SJSA1 (cell line): ENCODE data around the gene VOPP1. TPM values are rescaled to one million over a fixed set of nuclear protein-coding genes. Genes with fewer than 3 reads are reported as not detected.
"Not testable (repeated sequence)": the region's sequence is repeated elsewhere in the genome, so short reads cannot be mapped to it uniquely, and the experiment has no call there.

Experiments
- DNase-seq, 2 experiments: peaks; one replicate each; pipeline ENCODE4 v3.0.0-alpha.2; 2015 to 2020; ENCODE audit warnings: low spot score in 2 of 2, low read depth in 1 of 2
- H3K27ac ChIP-seq: fragments of 250-450 bp; sonication (Bioruptor Pico); 2 replicates; pipeline ENCODE4 v1.5.1; 2020; ENCODE audit warnings: mild to moderate bottlenecking, moderate library complexity
- H3K27me3 ChIP-seq: fragments of 250-450 bp; sonication (Bioruptor Pico); replicated peaks from 2 replicates; pipeline ENCODE4 v1.5.1; 2020; ENCODE audit warnings: mild to moderate bottlenecking, moderate library complexity
- H3K36me3 ChIP-seq: fragments of 250-450 bp; sonication (Bioruptor Pico); 2 replicates; pipeline ENCODE4 v1.5.1; 2020; ENCODE audit warnings: mild to moderate bottlenecking
- H3K4me1 ChIP-seq: fragments of 250-450 bp; sonication (Bioruptor Pico); replicated peaks from 2 replicates; pipeline ENCODE4 v1.6.1; 2021; ENCODE audit warnings: mild to moderate bottlenecking
- H3K4me3 ChIP-seq: fragments of 250-450 bp; sonication (Bioruptor Pico); 2 replicates; pipeline ENCODE4 v1.5.1; 2020; ENCODE audit warnings: mild to moderate bottlenecking
- H3K9me3 ChIP-seq: fragments of 250-450 bp; sonication (Bioruptor Pico); replicated peaks from 2 replicates; pipeline ENCODE4 v1.5.1; 2020; ENCODE audit warnings: mild to moderate bottlenecking
- total RNA-seq: library from RNA; depleted of rRNA; stranded (reverse); fragments of >200 nt; shearing (Covaris generic); gene quantifications from 2 replicates; pipeline ENCODE4 v1.2.3, GENCODE V29; 2014

VOPP1 gene
- total RNA-seq, 1 experiment from 2014 or later, result 107 TPM

DNA sequence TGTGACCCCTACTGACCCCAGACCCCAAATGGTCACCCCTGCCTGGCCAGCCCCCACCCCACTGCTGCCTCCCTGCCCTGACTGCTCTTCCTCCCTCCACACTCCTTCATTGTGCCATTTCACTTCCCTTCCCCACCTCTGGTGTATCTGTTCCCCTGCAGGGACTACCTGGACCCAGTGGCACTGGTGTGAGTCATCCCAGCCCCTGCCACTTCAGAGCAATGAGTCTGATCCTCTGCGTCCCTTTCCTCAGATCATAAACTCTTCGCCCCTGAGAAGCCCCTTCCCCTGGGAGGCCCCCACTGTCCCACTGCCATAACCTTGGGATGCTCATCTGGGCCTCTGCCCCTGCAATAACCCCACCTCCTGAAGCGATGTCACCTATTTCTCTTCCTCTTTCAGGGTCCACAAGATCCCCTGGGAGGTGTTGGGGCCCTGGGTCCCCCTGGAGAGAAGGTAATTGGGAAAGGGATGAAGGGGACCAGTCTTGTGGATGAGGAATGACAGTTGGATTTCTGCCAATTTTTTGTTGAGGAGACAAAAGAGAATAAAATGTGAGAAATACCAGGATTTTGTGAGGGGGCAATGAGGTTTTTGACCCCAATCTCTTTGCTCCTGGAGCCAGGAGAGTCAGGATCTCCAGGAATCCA lies 19.1 kb upstream of the VOPP1 start:
- H3K4me1 ChIP-seq, result no peaks in the 10 kb centered on the region
- H3K27me3 ChIP-seq, result no peaks in the 10 kb centered on the region; the same call in 1 of the 2 replicates
- no peak for DNase-seq
- H3K4me3 ChIP-seq, result no peak overlapping the region
- H3K36me3 ChIP-seq, result no peaks in the 10 kb centered on the region
- no peak overlapping the region for H3K27ac ChIP-seq
- no peaks in the 10 kb centered on the region for H3K9me3 ChIP-seq

DNA sequence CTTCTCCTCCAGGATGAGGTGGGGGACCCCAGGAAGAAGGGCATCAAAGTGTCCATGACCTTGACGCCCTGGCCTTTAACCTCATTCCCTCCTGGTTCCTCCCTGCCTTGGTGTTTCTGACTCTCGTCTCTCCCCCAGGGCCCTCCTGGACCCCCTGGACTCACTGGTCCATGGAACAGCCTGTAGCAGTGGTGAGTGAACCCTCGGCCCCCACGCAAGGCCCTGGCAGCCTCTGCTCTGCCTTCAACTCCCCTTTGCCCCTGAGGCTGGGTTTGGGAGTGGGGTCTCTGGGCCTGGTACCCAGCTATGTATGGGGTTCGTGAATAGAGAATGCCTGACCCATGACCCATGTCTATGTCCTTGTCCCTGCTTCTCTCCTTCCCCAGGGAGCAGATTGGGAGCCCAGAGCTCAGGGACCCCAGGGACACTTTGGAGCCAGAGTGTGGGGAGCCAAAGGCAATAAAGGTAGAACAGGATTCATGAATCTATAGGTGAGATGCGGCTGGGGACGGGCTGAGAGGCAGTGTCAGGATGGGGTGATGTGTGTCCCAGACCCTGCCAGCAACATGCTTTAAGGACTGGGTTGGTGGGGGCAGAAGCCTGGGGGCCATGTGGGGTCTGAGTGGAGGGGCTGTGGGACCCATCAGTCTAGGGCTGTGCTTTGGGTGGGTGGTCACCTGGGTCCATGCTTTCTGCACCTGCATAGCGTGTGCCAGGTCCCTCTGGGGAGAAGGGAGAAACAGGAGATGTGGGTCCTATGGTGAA lies 18.4 kb upstream of the VOPP1 start:
- DNase-seq, result no peak
- no peaks in the 10 kb centered on the region for H3K4me1 ChIP-seq
- H3K27me3 ChIP-seq, result no peaks in the 10 kb centered on the region; the same call in 1 of the 2 replicates
- no peaks in the 10 kb centered on the region for H3K36me3 ChIP-seq
- H3K27ac ChIP-seq, result no peak overlapping the region
- no peak overlapping the region for H3K4me3 ChIP-seq
- H3K9me3 ChIP-seq, result no peaks in the 10 kb centered on the region

DNA sequence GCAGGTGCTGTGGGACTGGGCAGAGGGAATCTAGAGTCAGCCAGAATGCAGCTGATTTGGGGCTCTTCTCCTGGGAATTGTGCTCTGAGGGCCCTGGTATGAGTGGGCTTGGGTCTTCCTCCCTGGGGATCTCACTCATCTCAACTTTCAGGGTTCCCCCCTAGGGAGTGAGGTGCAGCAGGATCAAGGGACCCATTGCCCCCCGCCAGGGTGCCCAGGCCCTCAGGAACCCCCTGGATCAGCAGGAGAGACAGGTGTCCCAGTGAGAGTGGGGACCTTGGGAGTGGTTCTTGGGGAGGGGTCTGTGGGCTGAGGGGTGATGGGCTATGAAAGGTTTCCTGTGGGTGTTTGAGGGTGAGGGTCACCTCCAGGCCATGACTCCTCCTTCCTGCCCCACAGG lies 17.6 kb upstream of the VOPP1 start:
- Histone ChIP-seq H3K27ac (no peak overlapping the region), H3K4me1 (no peaks in the 10 kb centered on the region), H3K4me3 (no peak overlapping the region), H3K36me3 (no peaks in the 10 kb centered on the region), H3K27me3 (no peaks in the 10 kb centered on the region), H3K9me3 (no peaks in the 10 kb centered on the region)
- no peak for DNase-seq

DNA sequence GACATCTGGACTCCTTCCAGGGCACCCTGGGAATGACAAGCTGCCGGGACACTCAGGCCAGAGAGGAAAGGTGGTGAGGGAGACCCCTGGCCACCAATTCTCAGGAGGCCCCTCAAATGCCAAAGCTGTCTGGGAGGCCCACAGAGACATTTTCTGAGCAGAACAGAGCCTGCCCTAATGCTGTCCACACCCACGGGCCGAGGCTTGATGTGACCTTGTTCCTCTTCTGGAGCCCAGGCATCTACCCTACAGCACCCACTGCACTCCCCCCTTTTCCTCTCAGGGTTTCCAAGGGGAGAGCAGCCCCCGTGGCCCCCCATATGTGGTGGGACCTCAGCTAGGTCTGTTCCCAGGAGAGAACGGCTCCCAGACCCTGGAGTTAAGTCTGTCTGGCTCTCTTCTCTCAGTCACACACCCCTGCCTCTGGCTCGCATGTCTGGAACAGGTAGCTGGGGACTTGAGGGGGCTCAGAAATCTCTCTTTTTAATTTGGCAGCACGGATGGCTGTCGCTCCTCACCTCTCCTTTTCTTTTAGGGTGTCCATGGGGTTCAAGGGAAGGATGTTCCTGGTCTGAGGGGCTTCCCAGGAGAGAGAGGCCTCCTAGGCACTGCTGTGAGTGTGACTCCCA lies 16.8 kb upstream of the VOPP1 start:
- H3K36me3 ChIP-seq, result no peaks in the 10 kb centered on the region
- DNase-seq, result no peak
- H3K9me3 ChIP-seq, result no peaks in the 10 kb centered on the region
- H3K4me1 ChIP-seq, result no peaks in the 10 kb centered on the region
- no peak overlapping the region for H3K4me3 ChIP-seq
- no peaks in the 10 kb centered on the region for H3K27me3 ChIP-seq
- no peak overlapping the region for H3K27ac ChIP-seq

DNA sequence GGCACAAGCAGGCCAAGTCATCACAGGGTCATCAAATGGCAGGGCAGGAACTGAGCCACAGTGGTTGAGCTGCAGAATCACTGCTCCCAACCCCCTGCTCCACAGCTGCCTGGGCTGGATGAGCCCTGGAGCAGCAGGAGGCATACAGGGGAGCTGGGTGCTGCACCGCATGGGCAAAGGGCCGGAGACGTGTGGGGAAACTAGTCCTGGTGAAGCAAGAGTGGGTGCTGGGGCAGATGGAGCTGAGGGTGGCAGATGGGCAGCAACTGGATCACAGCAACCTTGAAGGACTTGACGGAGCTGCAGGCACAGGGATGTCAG lies 16.0 kb upstream of the VOPP1 start:
- H3K27ac ChIP-seq, result no peak overlapping the region
- H3K4me1 ChIP-seq, result no peaks in the 10 kb centered on the region
- H3K36me3 ChIP-seq, result no peaks in the 10 kb centered on the region
- H3K4me3 ChIP-seq, result no peak overlapping the region
- no peaks in the 10 kb centered on the region for H3K27me3 ChIP-seq
- no peaks in the 10 kb centered on the region for H3K9me3 ChIP-seq
- no peak for DNase-seq

DNA sequence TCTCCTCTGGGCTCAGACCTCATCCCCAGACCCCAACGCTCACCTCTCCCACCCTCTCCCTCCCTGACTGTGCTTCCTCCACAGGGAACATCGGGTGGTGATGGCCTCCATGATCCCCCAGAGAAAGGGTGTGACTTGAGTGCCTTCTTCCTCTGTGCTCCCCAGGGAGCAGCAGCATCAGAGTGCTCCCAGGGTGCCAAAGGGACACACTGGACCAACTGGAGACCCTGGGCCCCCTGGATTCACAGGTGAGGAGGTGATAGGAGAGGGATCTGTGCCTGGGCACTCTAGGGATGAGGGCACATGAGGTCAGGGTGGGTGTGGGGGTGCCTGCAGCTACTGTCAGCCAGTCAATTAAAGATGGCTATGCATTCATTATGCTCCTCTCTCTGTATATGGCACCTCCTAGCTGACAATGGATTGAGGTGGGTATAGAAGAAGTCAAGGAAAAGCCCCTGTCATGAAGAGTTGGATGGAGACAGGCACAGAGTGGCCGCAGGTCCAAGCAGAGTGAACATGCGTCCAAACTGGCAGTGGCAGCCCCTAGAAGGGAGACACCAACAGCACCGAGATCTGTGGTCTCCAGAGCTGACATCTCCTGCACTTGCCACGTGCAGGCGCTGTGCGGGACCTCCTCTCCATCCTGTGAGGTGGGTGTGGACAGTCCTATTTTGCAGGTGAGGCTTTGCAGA lies 15.5 kb upstream of the VOPP1 start:
- Histone ChIP-seq H3K36me3 (no peaks in the 10 kb centered on the region), H3K9me3 (no peaks in the 10 kb centered on the region), H3K4me3 (no peak overlapping the region), H3K27ac (no peak overlapping the region), H3K27me3 (no peaks in the 10 kb centered on the region), H3K4me1 (no peaks in the 10 kb centered on the region)
- no peak for DNase-seq

DNA sequence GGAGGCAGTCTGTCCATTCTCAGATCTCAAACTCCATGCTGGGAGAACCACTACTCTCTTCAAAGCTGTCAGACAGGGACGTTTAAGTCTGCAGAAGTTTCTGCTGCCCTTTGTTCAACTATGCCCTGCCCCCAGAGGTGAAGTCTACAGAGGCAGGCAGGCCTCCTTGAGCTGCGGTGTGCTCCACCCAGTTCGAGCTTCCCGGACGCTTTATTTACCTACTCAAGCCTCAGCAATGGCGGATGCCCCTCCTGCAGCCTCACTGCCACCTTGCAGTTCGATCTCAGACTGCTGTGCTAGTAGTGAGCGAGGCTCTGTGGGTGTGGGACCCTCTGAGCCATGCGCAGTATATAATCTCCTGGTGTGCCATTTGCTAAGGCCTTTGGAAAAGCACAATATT lies 10.4 kb upstream of the VOPP1 start:
- H3K36me3 ChIP-seq, H3K4me1 ChIP-seq, H3K27ac ChIP-seq, H3K9me3 ChIP-seq, DNase-seq, H3K4me3 ChIP-seq, H3K27me3 ChIP-seq: not testable (repeated sequence)

DNA sequence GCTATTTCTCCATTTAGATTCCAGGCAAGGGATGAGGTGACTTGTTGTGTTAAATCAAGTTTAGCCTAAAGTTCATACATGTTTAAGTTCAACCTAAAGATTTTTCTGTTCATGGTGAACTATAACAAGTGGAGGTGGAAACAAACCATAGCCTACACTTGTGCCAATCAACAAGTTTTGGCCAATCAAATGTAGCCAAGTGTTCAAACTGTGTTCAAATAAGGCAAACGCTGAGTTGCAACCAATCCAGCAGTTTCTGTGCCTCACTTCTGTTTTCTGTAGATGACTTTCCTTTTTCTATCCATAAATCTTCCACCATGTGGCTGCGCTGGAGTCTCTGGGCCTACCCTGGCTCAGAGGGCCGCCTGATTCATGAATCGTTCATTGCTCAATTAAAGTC lies 4.5 kb upstream of the VOPP1 start:
- Histone ChIP-seq H3K27ac (no peak overlapping the region), H3K36me3 (peaks cover 4% of the 10 kb centered on the region), H3K9me3 (0 out of 2 replicates have a peak, but pooled peaks cover 3% of the 10 kb centered on the region), H3K4me1 (peaks cover 20% of the 10 kb centered on the region), H3K4me3 (no peak overlapping the region), H3K27me3 (0 out of 2 replicates have a peak, but pooled peaks cover 5% of the 10 kb centered on the region)
- DNase-seq, result no peak

DNA sequence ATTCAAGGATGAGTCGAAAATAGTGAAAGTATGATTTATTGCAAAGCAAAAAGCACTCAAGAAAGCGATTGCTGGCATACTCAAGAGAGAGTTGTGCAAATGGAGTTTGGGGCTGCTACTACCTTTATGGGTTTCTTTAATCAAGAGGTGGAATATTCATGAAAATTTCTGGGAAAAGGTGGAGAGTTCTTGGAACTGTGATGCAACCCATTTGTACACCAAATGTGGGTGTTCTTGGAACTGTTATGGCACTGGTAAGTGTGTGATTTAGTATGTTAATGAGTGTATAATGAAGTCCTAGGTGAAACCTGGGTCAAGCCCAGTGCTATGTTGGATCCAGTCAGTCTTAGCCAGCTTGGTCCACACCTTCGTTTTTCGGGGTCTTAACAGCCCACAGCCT lies 3.4 kb upstream of the VOPP1 start:
- Histone ChIP-seq H3K9me3 (0 out of 2 replicates have a peak, but pooled peaks cover 3% of the 10 kb centered on the region), H3K27ac (no peak overlapping the region), H3K4me1 (peaks cover 20% of the 10 kb centered on the region), H3K4me3 (no peak overlapping the region), H3K27me3 (0 out of 2 replicates have a peak, but pooled peaks cover 5% of the 10 kb centered on the region), H3K36me3 (peaks cover 7% of the 10 kb centered on the region)
- DNase-seq, result no peak

DNA sequence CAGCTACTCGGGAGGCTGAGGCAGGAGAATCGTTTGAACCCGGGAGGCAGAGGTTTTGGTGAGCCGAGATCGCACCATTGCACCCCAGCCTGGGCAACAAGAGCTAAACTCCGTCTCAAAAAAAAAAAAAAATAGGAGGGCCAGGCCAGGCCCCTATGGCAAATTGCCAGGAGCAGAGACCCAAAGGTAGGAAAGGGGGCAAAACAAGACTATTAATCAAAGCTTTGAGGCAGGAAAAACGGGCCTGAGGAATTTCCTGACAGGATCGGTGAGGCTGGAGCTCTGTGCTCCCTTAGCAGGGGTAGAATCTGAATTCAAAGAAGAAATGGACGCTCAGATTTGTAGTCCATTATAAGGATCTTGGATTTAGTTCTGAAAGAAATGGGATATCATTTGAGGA lies 2.8 kb upstream of the VOPP1 start:
- Histone ChIP-seq H3K36me3 (peaks cover 12% of the 10 kb centered on the region), H3K9me3 (0 out of 2 replicates have a peak, but pooled peaks cover 3% of the 10 kb centered on the region)

DNA sequence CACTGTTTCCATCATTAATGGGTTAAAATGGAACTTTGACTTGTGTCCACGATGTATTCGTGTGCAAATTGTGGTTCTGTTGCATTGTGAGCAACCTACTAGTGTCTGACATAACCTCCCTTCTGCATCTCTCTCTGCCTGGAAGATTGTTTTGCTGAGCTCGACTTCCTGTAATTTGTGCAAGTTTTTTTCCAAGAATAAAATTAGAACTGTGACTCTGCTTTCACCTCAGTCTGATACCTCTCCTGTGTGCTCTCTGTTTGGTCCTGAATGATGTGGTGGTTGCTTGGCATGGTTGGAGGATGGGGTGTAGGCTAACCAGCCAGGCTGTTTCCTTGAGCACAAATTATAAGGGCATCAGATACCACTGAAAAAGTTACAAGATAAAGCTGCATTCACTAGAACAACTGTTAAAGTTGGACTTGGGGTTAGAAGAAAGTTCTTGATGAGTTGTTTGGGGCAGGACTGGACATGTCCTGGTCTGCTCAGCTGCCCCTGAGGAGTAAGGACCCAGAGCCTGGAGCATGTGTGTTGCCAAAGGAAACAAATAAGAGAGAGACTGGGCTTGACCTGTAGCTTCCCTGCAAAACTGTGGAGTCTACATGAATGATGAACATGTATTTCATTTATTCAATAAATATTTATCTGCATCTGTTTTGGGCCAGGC lies 1.9 kb upstream of the VOPP1 start:
- Histone ChIP-seq H3K9me3 (0 out of 2 replicates have a peak, but pooled peaks cover 3% of the 10 kb centered on the region), H3K27me3 (no peaks in the 10 kb centered on the region), H3K4me1 (peaks cover 35% of the 10 kb centered on the region), H3K4me3 (no peak overlapping the region), H3K27ac (no peak overlapping the region), H3K36me3 (peaks cover 21% of the 10 kb centered on the region)
- no peak for DNase-seq

More for the DNA sequence above, 2.8 kb upstream of the VOPP1 start:
- H3K27ac ChIP-seq, result no peak overlapping the region
- no peak for DNase-seq
- H3K4me3 ChIP-seq, result no peak overlapping the region
- no peaks in the 10 kb centered on the region for H3K27me3 ChIP-seq
- H3K4me1 ChIP-seq, result peaks cover 26% of the 10 kb centered on the region

DNA sequence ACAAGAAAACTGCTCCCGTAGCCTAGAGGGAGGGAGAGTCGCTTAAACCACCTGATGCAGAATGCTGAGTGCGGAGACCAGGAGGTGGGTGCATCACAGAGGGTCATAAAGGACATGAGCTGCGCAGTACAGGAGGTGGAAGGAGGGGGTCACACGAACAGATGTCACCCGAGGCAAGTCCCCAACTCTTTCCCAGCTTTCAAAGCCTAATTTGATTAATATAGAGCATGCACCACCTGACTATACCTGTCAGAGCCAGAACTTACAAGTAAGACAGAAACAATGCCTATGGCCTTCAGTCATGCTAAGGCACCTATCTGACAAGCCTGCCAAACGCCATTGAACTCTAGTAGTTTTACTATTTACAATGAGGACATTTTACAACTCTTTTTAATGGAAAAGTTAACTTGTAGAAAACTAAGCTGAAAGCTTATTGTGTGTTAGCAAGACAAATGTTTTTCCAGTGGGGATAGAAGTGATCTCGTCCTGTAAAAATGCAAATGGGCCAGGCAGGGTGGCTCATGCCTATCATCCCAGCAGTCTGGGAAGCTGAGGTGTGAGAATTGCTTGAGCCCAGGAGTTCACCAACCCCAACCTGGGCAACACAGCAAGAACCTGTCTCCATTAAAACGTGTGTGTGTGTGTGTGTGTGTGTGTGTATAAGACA lies 1.1 kb upstream of the VOPP1 start:
- no peak for DNase-seq
- Histone ChIP-seq H3K36me3 (peaks cover 25% of the 10 kb centered on the region), H3K27ac (no peak overlapping the region), H3K4me3 (peak overlapping the region; percentile 96), H3K27me3 (no peaks in the 10 kb centered on the region), H3K9me3 (0 out of 2 replicates have a peak, but pooled peaks cover 3% of the 10 kb centered on the region), H3K4me1 (peaks cover 43% of the 10 kb centered on the region)
